Stimulated activated CD4-positive, alpha-beta T cell treated with anti-CD3 and anti-CD28 coated beads, TNF-alpha, amount 100 ng/mL, for 1 hour (primary cell): Measurements from ENCODE around the gene ZBTB20.

Experiments used
- DNase-seq, 3 donors: peaks; one replicate each; pipeline ENCODE4 v3.0.0-alpha.2; 2020; ENCODE audit warnings: low read depth in 3 of 3, low spot score in 1 of 3

The ZBTB20 gene

GRCh38 chr3:114721864-114722263 lies 425.2 kb downstream of the ZBTB20 start:
- no peak for DNase-seq

GRCh38 chr3:114721209-114721608 lies 425.9 kb downstream of the ZBTB20 start:
- DNase-seq: no peak

- DNase-seq: no peak
Measured at GRCh38 chr3:114718898-114719210, 428.2 kb downstream of the ZBTB20 start.

GRCh38 chr3:114718071-114718897 lies 428.8 kb downstream of the ZBTB20 start:
- no peak for DNase-seq

- no peak for DNase-seq
Measured at GRCh38 chr3:114716916-114717315, 430.2 kb downstream of the ZBTB20 start.

GRCh38 chr3:114716126-114716525 lies 431.0 kb downstream of the ZBTB20 start:
- no peak for DNase-seq

- no peak for DNase-seq
Measured at GRCh38 chr3:114714957-114715460, 432.1 kb downstream of the ZBTB20 start.

GRCh38 chr3:114714237-114714636 lies 432.9 kb downstream of the ZBTB20 start:
- DNase-seq: no peak

GRCh38 chr3:114712728-114713492 lies 434.2 kb downstream of the ZBTB20 start:
- DNase-seq: no peak

GRCh38 chr3:114711321-114711886 lies 435.7 kb downstream of the ZBTB20 start:
- no peak for DNase-seq

GRCh38 chr3:114709102-114709501 lies 438.0 kb downstream of the ZBTB20 start:
- no peak for DNase-seq

- DNase-seq: no peak
Measured at GRCh38 chr3:114707252-114707860, 439.7 kb downstream of the ZBTB20 start.

- DNase-seq: no peak
Measured at GRCh38 chr3:114706591-114707232, 440.4 kb downstream of the ZBTB20 start.

GRCh38 chr3:114700637-114701234 lies 446.4 kb downstream of the ZBTB20 start:
- no peak for DNase-seq

- no peak for DNase-seq
Measured at GRCh38 chr3:114698146-114699105, 448.7 kb downstream of the ZBTB20 start.

GRCh38 chr3:114697401-114697800 lies 449.7 kb downstream of the ZBTB20 start:
- no peak for DNase-seq

- no peak for DNase-seq
Measured at GRCh38 chr3:114694251-114694650, 452.8 kb downstream of the ZBTB20 start.

GRCh38 chr3:114691871-114692270 lies 455.2 kb downstream of the ZBTB20 start:
- no peak for DNase-seq

- no peak for DNase-seq
Measured at GRCh38 chr3:114690911-114691310, 456.2 kb downstream of the ZBTB20 start.

- DNase-seq: no peak
Measured at GRCh38 chr3:114687151-114687550, 459.9 kb downstream of the ZBTB20 start.
